HG03139 (cell line): ENCODE data around the gene DNAAF1.
"Not testable (repeated sequence)": the region's sequence is repeated elsewhere in the genome, so short reads cannot be mapped to it uniquely, and the experiment has no call there.

Source experiments
- ATAC-seq: cut with Tn5 transposase; IDR thresholded peaks from one replicate; pipeline ENCODE4 v1.9.1; 2021; ENCODE audit not compliant: unreplicated experiment

DNAAF1 gene

DNA sequence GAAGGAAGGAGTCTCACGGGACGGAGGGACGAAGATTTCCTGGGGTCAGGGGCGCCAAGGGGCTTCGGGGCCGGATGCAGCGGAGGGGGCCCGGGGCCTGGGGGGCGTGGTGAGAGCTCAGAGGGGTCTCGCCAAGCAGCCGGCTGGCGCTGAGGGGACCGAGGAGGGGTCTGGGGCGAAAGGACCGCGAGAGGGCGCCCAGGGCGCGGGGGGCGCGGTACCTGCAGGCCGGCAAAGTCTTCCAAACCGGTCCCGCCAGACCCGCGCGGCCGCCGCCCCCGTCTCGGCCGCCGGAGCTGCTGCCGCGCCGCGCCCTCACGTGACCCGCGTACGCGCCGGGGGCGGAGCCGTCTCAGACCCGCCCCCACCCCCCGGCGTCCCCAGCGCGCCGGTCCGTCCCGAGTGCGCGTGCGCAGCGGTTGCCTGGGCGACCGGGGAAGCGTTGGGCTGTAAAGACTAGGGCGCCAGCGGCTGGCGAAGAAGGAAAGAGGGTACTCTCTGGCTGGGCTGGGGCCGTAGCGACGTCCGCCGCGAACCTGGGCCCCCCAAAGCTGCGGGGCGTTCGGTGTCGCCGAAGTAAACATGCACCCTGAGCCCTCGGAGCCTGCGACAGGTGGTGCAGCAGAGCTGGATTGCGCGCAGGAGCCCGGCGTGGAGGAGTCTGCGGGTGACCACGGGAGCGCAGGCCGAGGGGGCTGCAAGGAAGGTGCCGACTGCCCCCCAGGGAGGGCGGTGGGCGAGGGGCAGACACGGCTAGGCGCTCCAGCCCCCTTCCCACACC lies at the start of gene DNAAF1, which contains the start of gene HSDL1:
Gene DNAAF1, plus strand, starts transcription at position 450 of the 781 bp plus-strand sequence. Its CDS starts 133 bp downstream, at position 583.
Gene HSDL1, minus strand, starts transcription at position 319 of the 781 bp plus-strand sequence. CDS start 13,856 bp downstream, outside the sequence.
- peak; percentile 78 for ATAC-seq

DNA sequence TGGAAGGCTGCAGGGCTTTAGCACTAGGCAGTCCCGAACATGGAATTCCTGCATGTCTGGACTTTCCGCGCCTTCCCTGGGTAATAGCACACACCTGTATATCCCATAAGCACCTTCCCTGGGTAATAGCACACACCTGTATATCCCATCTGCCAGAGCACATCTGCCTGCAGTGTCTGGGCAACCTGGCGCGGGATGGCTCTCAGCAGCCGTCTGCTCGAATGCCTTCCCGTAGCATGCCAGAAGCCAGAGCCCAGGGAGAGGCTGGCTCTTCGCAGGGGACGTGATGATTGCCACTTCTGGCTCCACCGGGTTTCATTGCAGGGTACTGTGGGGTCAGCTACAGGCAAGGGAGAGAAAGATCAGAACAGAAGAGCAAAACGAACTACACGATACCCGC lies 49.6 kb upstream of the DNAAF1 start:
- ATAC-seq = no peak

DNA sequence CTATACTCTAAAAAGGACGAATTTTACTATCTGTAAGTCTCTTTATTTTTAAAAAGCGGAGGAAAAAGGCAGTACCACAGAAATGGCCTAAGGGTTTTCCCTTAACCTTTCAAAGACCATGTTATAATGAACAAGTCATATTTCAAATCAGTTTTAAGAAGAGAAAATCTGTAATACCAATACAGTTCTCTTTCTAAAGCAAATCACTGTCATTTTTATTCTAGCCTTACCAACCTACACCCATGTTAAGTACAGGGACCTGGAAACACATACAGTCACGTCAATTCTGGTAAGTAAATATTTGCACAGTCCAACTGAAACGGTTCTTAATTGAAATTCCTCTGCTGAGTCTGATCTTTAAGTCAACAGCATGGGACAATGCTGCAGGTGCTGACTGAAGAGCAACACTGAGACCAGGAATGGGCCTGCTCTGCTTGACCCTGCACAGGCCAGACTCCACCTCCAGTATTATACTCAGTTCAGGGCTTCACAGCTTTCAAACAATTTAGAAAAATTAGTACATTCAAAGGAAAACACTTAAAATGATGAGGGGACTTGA lies 48.6 kb upstream of the DNAAF1 start:
- ATAC-seq = no peak

DNA sequence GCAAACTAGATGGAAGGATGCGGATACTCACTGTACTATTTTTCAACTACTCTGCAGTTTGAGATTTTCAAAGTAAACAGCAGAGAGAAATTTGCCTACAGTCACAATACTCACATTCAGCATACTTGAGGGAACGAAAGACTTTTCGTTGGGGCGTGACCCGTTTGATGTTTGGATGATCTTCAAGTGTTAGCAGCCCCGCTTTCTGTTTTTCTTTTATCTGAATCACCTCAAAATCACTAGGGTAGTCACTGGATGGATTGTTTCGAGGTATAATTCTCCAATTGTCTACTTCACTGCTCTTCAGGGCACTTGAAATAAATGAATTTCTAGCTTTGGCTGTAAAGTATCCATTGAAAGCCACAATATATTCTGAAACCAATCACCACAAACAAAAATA lies 46.2 kb upstream of the DNAAF1 start:
- no peak for ATAC-seq

DNA sequence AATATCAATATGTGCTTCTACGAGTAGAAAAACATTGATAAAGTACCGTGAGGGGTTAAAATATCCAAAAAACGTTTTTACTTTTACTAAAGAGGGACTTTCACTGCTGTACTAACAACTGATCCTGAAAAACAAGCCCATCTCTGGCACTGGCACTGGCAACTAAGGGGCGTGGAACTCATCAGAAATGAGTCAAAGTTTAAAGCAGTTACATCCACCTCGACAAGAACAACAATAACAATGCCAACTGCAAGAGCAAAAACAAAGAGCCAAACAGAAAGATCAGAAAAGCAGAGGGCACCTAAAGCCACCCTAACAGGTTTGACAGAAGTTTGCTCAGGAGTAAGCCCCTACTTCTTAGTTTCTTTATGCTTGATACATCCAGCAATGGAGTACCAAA lies 41.4 kb upstream of the DNAAF1 start:
- ATAC-seq = no peak

DNA sequence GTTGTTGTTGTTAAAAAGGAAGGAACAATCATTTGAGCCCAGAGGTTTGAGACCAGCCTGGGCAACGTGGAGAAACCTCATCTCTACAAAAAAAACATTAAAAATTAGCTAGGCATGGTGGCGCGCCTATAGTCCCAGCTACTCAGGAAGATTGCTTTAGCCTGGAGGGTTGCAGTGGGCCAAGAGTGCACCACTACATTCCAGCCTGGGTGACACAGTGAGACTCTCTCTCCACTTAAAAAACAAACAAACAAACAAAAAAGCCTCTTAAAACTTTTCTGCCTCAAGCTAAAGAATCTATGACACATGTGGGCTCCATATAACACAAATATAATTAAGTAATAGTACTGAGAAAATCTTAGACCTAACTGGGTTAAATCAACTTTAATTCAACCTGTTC lies 40.9 kb upstream of the DNAAF1 start:
- ATAC-seq = no peak

DNA sequence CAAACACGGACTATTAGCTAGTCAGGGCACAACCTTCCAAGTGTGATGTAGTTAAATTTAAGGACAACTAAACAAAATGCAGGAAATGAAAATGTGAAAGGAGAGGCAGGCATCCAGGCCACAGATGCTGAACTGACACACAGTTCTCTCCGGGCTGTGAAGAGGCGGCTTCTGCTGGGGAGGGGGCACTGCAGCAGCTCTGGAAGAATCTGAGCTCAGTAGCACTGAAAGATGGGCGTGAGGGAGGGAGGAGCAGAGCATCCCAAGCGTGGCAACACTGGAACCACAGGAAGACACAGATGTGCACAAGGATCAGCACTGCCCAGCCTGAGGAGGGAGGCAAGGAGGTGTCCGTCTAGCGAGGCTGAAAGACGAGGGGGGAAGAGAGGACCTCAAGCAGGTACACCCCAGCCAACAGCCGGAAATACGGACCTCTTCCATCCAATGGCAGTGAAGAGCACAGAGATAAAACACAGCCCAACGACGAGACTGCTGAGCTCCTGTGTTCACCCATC lies 39.8 kb upstream of the DNAAF1 start:
- ATAC-seq = no peak

DNA sequence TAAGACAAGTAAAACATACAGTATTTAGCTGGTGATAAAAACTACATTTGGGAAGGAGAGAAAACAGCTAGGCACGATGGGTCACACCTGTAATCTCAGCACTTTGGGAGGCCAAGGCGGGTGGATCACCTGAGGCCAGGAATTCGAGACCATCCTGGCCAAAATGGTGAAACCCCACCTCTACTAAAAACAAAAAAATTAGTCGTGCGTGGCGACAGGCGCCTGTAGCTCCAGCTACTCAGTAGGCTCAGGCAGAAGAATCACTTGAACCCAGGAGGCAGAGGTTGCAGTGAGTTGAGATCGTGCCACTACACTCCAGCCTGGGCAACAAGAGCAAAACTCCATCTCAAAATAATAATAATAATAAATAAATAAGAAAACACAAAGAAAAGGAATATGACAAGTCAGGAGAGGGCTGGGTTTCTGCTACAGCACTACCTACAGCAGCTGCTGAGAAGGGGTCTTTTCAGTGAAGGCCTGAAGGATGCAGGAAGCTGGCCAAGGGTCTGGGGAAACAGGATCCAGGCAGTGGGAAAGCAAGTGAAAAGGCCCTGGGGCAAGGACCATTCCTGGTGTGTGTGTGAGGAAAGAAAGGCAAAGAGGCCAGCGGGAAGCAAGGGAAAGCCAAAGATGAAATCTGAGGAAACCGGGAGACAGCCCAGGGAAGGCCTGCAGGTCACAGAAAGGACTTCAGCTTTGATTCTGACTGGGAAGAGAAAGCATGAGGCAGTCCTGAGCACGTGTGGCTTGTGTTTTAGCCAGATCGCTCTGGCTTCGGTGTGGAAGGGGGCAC lies 39.0 kb upstream of the DNAAF1 start:
- ATAC-seq = no peak

DNA sequence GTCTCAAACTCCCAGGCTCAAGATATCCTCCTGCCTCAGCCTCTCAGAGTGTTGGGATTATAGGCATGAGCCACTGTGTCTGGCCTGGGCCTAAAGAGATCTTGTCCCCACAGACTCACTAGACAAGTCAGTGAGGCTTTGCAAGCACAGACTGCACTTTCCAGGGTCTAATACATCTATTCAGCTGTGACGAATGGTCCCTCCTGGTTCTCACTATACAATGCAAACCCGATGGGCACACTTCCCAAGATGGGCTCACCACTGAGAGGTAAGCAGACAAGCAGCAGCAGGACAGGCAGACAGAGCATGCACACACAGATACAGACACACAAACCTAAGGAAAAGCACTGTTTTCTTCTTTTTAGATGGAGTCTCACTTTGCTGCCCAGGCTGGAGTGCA lies 37.2 kb upstream of the DNAAF1 start:
- no peak for ATAC-seq

DNA sequence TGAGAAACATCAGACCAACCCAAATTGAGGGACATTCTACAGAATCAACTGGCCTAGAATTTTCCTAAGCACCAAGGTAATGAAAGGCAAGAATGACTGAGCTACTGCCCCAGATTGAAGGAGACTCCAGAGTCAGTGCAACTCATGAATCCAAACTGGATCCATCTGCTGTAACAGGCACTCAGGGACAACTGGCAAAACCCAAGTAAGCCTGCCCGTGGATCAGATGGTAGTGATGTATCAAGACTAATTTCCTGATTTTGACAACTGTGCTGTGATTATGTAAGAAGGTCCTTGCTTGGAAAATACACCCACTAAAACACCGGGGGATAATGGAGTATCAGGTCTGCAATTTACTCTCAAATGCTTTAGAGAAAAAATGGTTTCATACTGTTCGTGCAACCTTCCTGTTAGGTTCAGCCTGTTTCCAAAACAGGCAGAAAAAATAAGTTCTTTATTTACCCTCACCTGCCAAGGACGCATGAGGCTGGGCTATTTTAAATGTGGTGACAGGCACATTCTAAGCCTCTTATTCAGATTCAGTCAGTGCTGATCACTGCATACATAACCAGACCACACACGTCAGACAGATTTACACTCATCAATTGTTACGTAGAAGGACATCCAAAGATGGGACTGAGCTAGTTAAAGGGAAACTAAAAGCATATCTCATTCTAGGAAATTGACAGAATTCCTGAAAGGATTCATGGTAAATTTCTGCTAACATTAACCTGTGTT lies 35.3 kb upstream of the DNAAF1 start:
- ATAC-seq = no peak

DNA sequence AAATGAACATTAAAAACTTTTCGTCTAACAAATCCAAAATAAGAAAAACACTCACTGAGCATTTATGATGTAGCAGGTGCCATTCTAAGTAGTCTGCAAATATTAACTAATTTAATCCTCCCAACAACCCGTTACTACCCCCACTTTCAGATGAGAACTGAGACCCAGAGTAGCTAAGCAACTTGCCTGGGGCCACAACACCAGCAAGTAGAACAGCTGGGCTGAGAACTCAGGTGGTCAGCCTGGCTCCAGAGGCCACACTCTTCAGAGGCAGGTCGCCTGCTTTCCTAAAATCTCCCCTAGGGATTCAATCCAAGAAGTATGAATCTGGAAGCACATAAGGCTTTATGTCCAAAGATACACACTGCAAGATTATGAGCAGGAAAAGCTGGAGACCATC lies 34.6 kb upstream of the DNAAF1 start:
- no peak for ATAC-seq

DNA sequence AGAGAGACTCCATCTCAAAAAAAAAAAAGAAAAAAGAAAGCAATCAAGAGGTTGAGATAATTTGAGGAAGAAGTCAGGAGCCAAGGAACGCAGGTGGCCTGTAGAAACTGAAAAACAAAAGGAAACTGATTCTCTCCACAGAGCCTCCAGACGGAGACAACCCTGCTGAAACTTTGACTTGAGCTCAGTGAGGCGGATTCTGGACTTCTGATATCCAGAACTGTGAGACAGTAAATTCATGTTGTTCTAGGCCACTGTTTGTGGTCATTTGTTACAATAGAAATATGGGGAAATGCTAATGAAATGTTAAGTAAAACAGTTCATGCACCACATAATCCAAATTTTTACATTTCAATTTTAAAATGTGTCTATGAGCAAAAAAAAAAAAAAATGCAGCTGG lies 33.6 kb upstream of the DNAAF1 start:
- no peak for ATAC-seq

DNA sequence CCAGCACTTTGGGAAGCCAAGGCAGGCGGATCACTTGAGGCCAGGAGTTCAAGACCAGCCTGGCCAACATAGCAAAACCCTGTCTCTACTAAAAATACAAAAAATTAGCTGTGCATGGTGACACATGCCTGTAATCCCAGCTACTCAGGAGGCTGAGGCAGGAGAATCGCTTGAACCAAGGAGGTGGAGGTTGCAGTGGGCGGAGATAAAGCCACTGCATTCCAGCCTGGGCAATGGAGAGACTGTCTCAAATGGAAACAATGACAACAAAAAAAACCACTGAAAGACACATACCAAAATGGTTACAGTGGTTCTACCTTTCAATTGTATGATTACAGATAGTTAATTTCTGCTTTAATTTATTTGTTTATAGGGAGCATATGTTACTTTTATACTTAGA lies 33.2 kb upstream of the DNAAF1 start:
- ATAC-seq = not testable (repeated sequence)

DNA sequence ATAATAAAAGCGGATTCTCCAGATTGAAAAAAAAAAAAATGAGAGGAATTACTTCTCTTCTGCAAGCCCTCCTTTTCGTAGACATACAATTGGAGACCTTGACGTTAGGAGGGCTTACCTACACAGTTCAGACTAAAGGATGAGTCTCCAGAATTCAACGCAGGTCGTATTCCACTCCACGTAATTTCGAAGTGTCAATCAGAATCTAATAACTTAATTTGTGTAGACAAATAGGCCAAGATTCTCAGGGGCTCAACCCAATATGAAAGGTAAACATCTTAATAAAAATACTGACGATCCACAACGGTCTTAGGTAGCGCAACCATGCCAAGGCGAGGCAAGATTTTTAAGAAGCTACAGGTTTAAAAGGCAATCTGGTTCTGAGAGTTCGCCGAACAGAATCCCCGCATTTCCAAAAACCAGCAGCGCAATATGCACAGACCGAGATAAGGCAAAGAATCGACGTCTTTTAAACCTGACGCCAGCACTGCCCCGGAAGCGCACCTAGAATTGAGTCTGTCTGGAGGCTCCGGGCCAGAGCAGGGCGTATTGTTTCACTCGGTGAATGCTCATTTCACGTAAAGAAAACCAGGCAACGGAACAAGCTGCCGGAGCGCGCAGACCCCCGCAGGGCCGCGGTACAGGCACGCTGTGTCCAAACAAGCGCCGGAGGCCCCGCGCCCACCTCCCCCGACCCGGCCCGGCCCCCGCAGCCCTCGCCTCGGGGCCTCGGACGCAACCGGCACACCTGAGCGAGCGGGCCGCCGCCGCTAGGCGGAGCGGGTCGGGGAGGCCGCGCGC lies 29.0 kb upstream of the DNAAF1 start:
- ATAC-seq = peak; percentile 27

DNA sequence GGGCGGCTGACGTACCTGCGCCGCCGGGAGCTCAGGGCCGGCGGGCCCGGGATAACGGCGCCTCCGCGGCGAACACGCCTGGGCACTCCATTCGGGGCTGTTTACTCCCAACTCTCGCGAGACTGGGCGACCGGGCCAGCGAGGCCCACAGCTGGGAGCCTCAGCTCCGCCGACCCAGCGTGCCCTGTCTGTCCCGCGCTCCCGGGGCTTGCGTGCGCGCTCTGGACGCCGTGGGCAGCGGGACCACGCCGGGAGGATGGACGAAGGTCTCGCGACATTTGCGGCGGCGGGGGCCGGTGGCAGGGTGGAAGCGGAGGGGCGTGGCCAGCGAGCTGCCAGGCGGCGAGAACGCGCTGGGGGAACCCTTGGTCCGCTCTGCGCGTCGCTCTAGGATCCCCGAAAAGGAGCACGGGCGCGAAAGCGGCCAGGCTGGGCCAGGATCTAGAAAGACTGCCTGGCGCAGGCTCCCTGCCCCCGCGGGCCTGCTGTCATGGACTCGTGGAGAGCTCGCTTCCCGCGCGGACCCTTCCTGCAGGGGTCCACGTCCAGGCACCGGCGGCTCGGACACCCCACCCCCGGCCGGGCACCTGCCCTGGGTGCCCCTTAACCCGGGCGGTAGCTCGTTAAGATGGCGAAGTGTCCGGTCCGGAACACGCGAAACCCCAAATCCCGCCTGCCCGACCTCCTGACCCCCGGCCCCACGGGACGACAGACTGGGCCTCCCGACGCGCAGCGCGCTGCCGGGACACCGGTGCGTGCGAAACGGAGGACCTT lies 28.2 kb upstream of the DNAAF1 start, which contains the start of gene MBTPS1:
Gene MBTPS1, minus strand, starts transcription at position 223 of the 774 bp plus-strand sequence. CDS start 15,159 bp downstream, outside the sequence.
- peak; percentile 88 for ATAC-seq

DNA sequence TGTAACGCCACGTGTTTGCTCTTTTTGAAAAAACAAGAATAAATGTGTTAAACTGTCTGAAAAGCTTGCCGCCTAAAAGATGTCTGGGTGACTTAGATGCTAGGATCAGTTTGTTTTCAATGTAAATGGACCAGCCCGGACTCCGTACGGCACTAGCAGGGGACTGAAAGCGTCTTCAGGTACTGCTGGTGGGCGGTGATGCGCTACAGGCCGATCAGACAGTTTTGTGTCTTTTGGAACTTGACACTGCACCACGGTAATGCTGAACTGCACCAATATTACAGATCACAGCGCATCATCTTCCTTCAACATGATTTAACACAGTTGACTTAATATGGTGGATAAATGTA lies 27.6 kb upstream of the DNAAF1 start:
- no peak for ATAC-seq

DNA sequence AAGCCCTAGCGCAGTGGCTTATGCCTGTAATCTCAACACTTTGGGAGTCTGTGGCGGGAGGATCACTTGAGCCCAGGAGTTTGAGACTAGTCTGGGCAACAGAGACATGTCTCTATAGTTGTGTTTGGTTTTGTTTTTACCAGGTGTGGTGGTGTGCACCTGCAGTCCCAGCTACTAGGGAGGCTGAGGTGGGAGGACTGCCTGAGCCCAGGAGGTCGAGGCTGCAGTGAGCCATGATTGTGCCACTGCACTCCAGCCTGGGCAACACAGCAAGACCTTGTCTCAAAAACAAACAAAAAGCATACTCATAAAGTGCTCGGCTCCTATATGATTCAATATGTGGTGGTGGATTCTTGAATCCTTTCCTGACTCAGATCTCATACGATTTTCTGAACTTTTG lies 26.8 kb upstream of the DNAAF1 start:
- ATAC-seq = not testable (repeated sequence)

DNA sequence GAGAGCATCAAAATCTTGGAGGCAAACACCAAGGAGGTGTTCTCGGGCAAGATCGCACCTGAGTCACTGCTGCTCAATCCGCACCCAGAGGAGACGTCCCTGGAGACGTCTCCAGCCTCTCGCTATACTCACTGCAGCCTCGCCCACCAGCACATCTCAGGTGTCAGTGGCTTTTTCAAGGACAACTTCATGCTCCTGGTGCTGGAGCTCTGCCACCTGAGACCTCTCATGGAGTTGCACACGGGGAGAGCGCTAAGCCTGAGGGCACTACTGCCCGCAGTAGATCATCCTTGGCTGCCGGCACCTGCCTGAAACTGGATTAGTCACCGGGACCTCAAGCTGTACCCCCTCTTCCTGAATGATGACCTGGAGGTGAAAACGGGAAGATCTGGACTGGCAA lies 25.7 kb upstream of the DNAAF1 start:
- no peak for ATAC-seq

DNA sequence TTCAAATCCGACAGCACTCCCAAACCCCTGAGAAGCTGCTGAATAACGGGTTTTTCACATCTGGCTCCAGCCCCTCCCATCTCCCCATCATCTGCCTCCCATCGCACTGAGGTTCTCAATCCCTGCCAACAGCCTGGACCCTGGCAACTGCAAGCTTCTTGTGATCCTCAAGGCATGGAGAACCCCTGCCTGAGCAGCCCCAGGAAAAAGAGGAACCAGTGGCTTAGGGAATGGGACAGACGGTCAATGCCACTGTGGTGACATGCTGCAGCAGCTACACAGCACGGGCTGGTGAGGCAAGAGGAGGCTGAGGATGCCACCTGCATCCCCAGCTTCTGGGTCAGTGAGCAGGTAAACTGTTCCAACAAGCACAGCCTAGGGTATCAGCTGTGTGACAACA lies 25.1 kb upstream of the DNAAF1 start:
- no peak for ATAC-seq
